AG04449 (cell line): ENCODE data around the gene TAF8.

Experiments
- CTCF ChIA-PET: fragments of 350-600 bp; formaldehyde crosslinking; extraction: SDS; loops from one replicate; lab custom pipeline; 2021; ENCODE audit warnings: antibody characterized with exemption; lab: Yijun Ruan, JAX
- POLR2A ChIA-PET: fragments of 400-600, 350-600 bp; formaldehyde crosslinking; extraction: SDS; loops from one replicate; lab custom pipeline; 2020; ENCODE audit warnings: antibody characterized with exemption, inconsistent platforms; lab: Yijun Ruan, JAX
- DNase-seq: peaks from one replicate; pipeline ENCODE4 v3.0.0-alpha.2; 2010; ENCODE audit warnings: low read depth, low spot score
- H3K4me3 ChIP-seq: 2 replicates; pipeline ENCODE4 v1.5.1; 2011; ENCODE audit warnings: low read depth, mild to moderate bottlenecking, control low read depth, low read length
- CTCF ChIP-seq: IDR thresholded peaks from one replicate; pipeline ENCODE4 v1.5.1; 2011; ENCODE audit warnings: mild to moderate bottlenecking, moderate library complexity, low read length, control low read depth, inconsistent platforms; ENCODE audit not compliant: insufficient read depth; ENCODE audit errors: missing control alignments

The TAF8 gene

GRCh38 chr6:42090819-42091717 lies 40.7 kb downstream of the TAF8 start:
- no peak overlapping the region for H3K4me3 ChIP-seq
- TF ChIP-seq CTCF: no peak
- no peak for DNase-seq
- POLR2A ChIA-PET: no interaction called here
- CTCF ChIA-PET: interaction anchor here (1.5 to 13.8 kb wide), 8 partner anchors 8 to 457 kb away, joined by 3 to 117 read pairs (median 5); no protein-coding TSS in a partner anchor

- DNase-seq: no peak
- CTCF ChIA-PET: interaction anchor here (1.5 to 13.8 kb wide), 6 partner anchors 9 to 456 kb away, joined by 3 to 117 read pairs (median 5); no protein-coding TSS in a partner anchor
- POLR2A ChIA-PET: no interaction called here
- no peak for TF ChIP-seq CTCF
- H3K4me3 ChIP-seq: no peak overlapping the region
Measured at GRCh38 chr6:42091718-42092023, 41.3 kb downstream of the TAF8 start.

GRCh38 chr6:42093582-42094329 lies 43.4 kb downstream of the TAF8 start:
- no peak for DNase-seq

GRCh38 chr6:42095094-42095493 lies 44.8 kb downstream of the TAF8 start:
- TF ChIP-seq CTCF: no peak
- CTCF ChIA-PET: interaction anchor here (1.2 to 3.5 kb wide), 6 partner anchors 9 to 452 kb away, joined by 3 to 15 read pairs (median 8); no protein-coding TSS in a partner anchor
- no peak for DNase-seq
- no peak overlapping the region for H3K4me3 ChIP-seq
- POLR2A ChIA-PET: no interaction called here

More at GRCh38 chr6:42093582-42094329, 43.4 kb downstream of the TAF8 start:
- no peak overlapping the region for H3K4me3 ChIP-seq
- CTCF ChIA-PET: interaction anchor here (0.8 to 13.8 kb wide), 6 partner anchors 9 to 122 kb away, joined by 3 to 117 read pairs (median 9); no protein-coding TSS in a partner anchor
- TF ChIP-seq CTCF: no peak
- POLR2A ChIA-PET: no interaction called here

- POLR2A ChIA-PET: no interaction called here
- H3K4me3 ChIP-seq: no peak overlapping the region
- no peak for DNase-seq
- CTCF ChIA-PET: interaction anchor here (0.7 to 3.5 kb wide), 11 partner anchors 9 to 452 kb away, joined by 3 to 15 read pairs (median 6); no protein-coding TSS in a partner anchor
- no peak for TF ChIP-seq CTCF
Measured at GRCh38 chr6:42095776-42096541, 45.6 kb downstream of the TAF8 start.
